Testis (tissue), 3 donors: ENCODE data around the gene GLCE. TPM values are rescaled to one million over a fixed set of nuclear protein-coding genes. Genes with fewer than 3 reads are reported as not detected.

Experiments used
- DNase-seq: peaks from one replicate; pipeline ENCODE4 v3.0.0-alpha.2; 2019
- H3K27ac ChIP-seq, 2 donors: fragments of 200-600 bp; sonication (generic); one replicate each; pipeline ENCODE4 v1.5.1; 2019
- H3K27me3 ChIP-seq: fragments of 200-600 bp; sonication (generic); one replicate; pipeline ENCODE4 v1.5.1; 2019
- H3K36me3 ChIP-seq: fragments of 200-600 bp; sonication (generic); one replicate; pipeline ENCODE4 v1.5.1; 2017; ENCODE audit warnings: low read depth; ENCODE audit errors: missing control alignments
- H3K4me1 ChIP-seq: fragments of 200-600 bp; sonication (generic); one replicate; pipeline ENCODE4 v1.5.1; 2019
- H3K4me3 ChIP-seq, 2 donors: fragments of 200-600 bp; sonication (generic); one replicate each; pipeline ENCODE4 v1.5.1; 2017 to 2019
- H3K9me3 ChIP-seq: fragments of 200-600 bp; sonication (generic); one replicate; pipeline ENCODE4 v1.5.1; 2017
- POLR2A ChIP-seq: fragments of 450-650 bp; IDR thresholded peaks from one replicate; pipeline ENCODE4 v1.6.1; 2017; ENCODE audit warnings: antibody characterized with exemption, mild to moderate bottlenecking, moderate library complexity
- WGBS, 2 donors: methylation state at CpG; one replicate each; pipeline ENCODE4 v1.1.5; 2018; 5-methylcytosine and 5-hydroxymethylcytosine counted together
- intact Hi-C: fragments of 100-400 bp; cut with DNase I; formaldehyde crosslinking; loops from one replicate; pipeline ENCODE4 v1.15.1; 2023; ENCODE audit warnings: low total_unique reads
- polyA plus RNA-seq: library from polyadenylated mRNA; stranded (reverse); fragments of 350-450 nt; fragmentation: Illumina TruSeq; extraction: RNeasy Lipid Tissue Mini Kit (QIAGEN cat#74804); gene quantifications from one replicate; pipeline ENCODE4 v1.2.3, GENCODE V29; 2014; ENCODE audit warnings: low read depth, low replicate concordance; ENCODE audit not compliant: insufficient read depth
- total RNA-seq, 2 donors: library from RNA; depleted of rRNA; stranded (reverse); fragments of >200 nt; gene quantifications; one replicate each; pipeline ENCODE4 v1.2.3, GENCODE V29; 2016
- TF ChIP-seq, protein P1 (sequence below), 3 experiments: fragments of 450-650 bp in 2 of 3; fragments of 200-600 bp in 1 of 3; sonication (generic) in 1 of 3; IDR thresholded peaks; one replicate each; pipeline ENCODE4 v1.5.1; 2016 to 2019; ENCODE audit warnings: antibody characterized with exemption in 3 of 3, mild to moderate bottlenecking in 2 of 3, moderate library complexity in 1 of 3

Gene GLCE
- total and polyA plus RNA-seq, 3 donors from 2014 or later: 10.2 to 18.0 (median 15.5) TPM

DNA sequence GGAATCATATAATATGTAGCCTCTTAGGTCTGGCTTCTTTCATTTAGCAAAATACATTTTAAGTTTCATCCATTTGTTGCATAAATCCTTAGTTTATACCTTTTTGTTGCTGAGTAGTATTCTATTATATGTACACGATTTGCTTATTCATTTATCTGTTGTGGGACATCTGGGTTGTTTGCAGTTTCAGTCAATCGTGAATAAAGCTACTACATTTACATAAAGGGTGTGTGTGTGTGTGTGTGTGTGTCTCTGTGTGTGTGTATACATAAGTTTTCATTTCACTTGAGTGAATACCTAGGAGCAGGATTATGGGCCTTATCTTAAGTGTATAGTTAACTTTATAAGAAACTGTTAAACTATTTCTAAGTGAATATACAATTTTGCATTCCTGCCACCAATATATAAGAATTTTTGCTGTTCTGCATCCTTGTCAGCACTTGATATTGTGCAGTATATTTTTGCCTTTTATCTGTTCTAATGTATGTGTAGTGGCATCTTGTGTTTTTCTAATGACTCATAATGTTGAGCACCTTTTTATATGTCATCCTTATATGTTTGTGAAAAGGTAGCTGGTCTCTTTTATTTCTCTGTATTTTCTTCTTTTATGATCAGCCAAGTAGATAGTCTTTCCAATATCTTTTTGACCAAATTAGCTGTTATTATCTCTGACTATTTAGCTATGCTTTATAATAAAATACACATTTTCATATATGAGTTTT is 55.0 kb downstream of the GLCE start:
- Histone ChIP-seq H3K4me3 (no peak overlapping the region), H3K4me1 (no peaks in the 10 kb centered on the region), H3K27me3 (no peaks in the 10 kb centered on the region), H3K36me3 (no peaks in the 10 kb centered on the region), H3K9me3 (no peaks in the 10 kb centered on the region), H3K27ac (no peak overlapping the region)
- no peak for DNase-seq
- whole genome bisulfite sequencing, 2 donors: 88 to 95% methylated on average over 2 of the region's 2 CpGs
- intact Hi-C loops: no loop called here
- no peak for TF ChIP-seq POLR2A
- TF ChIP-seq, protein P1, sequence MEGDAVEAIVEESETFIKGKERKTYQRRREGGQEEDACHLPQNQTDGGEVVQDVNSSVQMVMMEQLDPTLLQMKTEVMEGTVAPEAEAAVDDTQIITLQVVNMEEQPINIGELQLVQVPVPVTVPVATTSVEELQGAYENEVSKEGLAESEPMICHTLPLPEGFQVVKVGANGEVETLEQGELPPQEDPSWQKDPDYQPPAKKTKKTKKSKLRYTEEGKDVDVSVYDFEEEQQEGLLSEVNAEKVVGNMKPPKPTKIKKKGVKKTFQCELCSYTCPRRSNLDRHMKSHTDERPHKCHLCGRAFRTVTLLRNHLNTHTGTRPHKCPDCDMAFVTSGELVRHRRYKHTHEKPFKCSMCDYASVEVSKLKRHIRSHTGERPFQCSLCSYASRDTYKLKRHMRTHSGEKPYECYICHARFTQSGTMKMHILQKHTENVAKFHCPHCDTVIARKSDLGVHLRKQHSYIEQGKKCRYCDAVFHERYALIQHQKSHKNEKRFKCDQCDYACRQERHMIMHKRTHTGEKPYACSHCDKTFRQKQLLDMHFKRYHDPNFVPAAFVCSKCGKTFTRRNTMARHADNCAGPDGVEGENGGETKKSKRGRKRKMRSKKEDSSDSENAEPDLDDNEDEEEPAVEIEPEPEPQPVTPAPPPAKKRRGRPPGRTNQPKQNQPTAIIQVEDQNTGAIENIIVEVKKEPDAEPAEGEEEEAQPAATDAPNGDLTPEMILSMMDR (IDR thresholded peaks at IDR 0.05): no peak

DNA sequence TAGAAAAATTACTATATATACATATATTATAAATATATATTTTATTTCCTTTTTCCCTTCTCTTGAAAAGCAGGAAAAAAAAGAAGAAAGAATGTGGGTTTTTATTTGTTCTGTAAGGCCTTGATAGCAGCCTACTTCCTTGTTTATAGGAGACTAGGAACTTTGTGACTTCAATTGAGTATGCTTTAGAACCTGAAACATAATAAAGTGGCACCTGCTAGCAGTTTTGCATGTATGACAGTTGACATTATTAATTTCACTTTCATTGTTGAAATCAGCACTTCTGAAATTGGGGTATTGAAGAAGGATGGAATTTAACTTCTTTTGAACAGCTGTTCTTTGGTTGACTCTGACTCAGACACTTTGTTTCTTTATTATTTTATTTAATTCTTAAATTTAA is 56.9 kb downstream of the GLCE start:
- Histone ChIP-seq H3K27ac (no peak overlapping the region), H3K4me1 (no peaks in the 10 kb centered on the region), H3K36me3 (no peaks in the 10 kb centered on the region), H3K9me3 (no peaks in the 10 kb centered on the region), H3K4me3 (no peak overlapping the region), H3K27me3 (no peaks in the 10 kb centered on the region)
- no peak for DNase-seq
- TF ChIP-seq, protein P1 (IDR thresholded peaks at IDR 0.05): no peak
- TF ChIP-seq POLR2A: no peak
- intact Hi-C loops: no loop called here

DNA sequence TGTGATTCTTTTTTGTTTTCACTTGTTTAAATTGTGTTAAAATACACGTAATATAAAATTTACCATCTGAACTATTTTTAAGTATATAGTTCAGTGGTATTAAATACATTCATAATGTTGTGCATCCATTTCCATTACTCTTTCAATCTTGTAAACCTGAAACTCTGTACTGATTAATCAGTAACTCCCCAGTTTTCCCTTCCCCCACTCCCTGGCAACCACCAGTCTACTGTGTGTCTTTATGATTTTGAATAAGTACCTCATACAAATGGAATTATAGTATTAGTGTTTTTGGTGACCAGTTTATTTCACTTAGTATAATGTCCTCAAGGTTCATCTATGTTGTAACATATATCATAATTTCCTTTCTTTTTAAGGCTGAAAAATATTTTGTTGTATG is 59.3 kb downstream of the GLCE start:
- Histone ChIP-seq H3K27ac (no peak overlapping the region), H3K36me3 (no peaks in the 10 kb centered on the region), H3K4me3 (no peak overlapping the region), H3K27me3 (no peaks in the 10 kb centered on the region), H3K9me3 (no peaks in the 10 kb centered on the region), H3K4me1 (no peaks in the 10 kb centered on the region)
- 98 to 100% methylated on average over 1 of the region's 1 CpG for WGBS, 2 donors
- TF ChIP-seq POLR2A: no peak
- TF ChIP-seq, protein P1 (IDR thresholded peaks at IDR 0.05): no peak
- intact Hi-C loops: no loop called here
- DNase-seq: no peak

DNA sequence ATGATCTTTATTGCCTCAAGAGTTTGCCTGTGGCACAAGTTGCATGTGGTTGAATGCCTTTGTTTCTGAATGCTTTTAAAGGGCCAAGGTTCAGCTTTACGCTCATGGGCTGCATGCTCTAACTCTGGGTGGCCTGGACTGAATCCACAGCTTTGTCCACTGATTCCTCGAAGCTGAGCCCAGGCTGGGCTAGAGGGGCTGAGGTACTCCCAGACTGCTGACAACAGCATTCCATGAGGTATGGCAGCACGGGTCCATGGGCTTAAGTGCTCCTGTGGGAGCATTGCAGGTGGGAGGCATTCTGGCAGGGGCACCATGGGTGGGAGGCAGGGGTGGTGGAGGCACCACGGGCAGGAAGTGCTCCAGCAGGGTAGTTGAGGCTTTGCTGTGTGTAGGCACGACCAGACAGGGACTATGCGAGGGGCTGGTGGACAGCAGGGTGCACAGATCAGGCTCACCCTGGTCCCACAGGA is 61.6 kb downstream of the GLCE start:
- H3K27ac ChIP-seq: no peak overlapping the region
- H3K27me3 ChIP-seq: no peaks in the 10 kb centered on the region
- H3K36me3 ChIP-seq: no peaks in the 10 kb centered on the region
- H3K4me1 ChIP-seq: no peaks in the 10 kb centered on the region
- no peak for DNase-seq
- WGBS, 2 donors: 94 to 100% methylated on average over 1 to 6 of the region's 6 CpGs
- TF ChIP-seq POLR2A: no peak
- TF ChIP-seq, protein P1 (IDR thresholded peaks at IDR 0.05): no peak
- intact Hi-C loops: no loop called here
- no peak overlapping the region for H3K4me3 ChIP-seq
- H3K9me3 ChIP-seq: no peaks in the 10 kb centered on the region
